GM12878 (cell line): ENCODE data around the gene DUSP12. TPM values are rescaled to one million over a fixed set of nuclear protein-coding genes. Genes with fewer than 3 reads are reported as not detected.

Experiments used
- ATF2 ChIP-seq: IDR thresholded peaks from 2 replicates; pipeline ENCODE4 v1.6.1; 2012; ENCODE audit warnings: low read length, inconsistent platforms
- BCL3 ChIP-seq: IDR thresholded peaks from 2 replicates; pipeline ENCODE4 v1.6.1; 2011; ENCODE audit warnings: borderline replicate concordance, low read depth, mild to moderate bottlenecking, moderate library complexity, low read length; ENCODE audit not compliant: insufficient read depth, poor library complexity, severe bottlenecking
- BHLHE40 ChIP-seq, 2 experiments: fragments of 450-650 bp in 1 of 2; IDR thresholded peaks; 2 replicates each; pipeline ENCODE4 v1.6.1; 2011 to 2017; ENCODE audit warnings: low read depth in 2 of 2, borderline replicate concordance in 1 of 2, improper control_type of control experiment in 1 of 2, low read length in 1 of 2, mild to moderate bottlenecking in 1 of 2
- CREM ChIP-seq: IDR thresholded peaks from 2 replicates; pipeline ENCODE4 v1.6.1; 2014; ENCODE audit warnings: antibody characterized with exemption, low read depth
- ETV6 ChIP-seq, 2 experiments: fragments of 450-650 bp in 1 of 2; IDR thresholded peaks in 1 of 2; conservative IDR thresholded peaks in 1 of 2; 2 replicates each; pipeline ENCODE4 v1.6.1; 2014; ENCODE audit warnings: antibody characterized with exemption in 1 of 2, borderline replicate concordance in 1 of 2, low read depth in 1 of 2, mild to moderate bottlenecking in 1 of 2, moderate library complexity in 1 of 2
- FOXM1 ChIP-seq: IDR thresholded peaks from 2 replicates; pipeline ENCODE4 v1.6.1; 2012; ENCODE audit warnings: low read depth, mild to moderate bottlenecking, inconsistent platforms, low read length, moderate library complexity
- HSF1 ChIP-seq: fragments of 150-350 bp; IDR thresholded peaks from 2 replicates; pipeline ENCODE4 v1.6.1; 2014; ENCODE audit warnings: mild to moderate bottlenecking, low read depth, low read length
- IKZF1 ChIP-seq: fragments of 450-650 bp; conservative IDR thresholded peaks from 2 replicates; pipeline ENCODE4 v1.6.1; 2017; ENCODE audit warnings: antibody characterized with exemption, mild to moderate bottlenecking
- IRF4 ChIP-seq: IDR thresholded peaks from 2 replicates; pipeline ENCODE4 v1.6.1; 2011; ENCODE audit warnings: low read depth, low read length
- JUNB ChIP-seq: IDR thresholded peaks from 2 replicates; pipeline ENCODE4 v1.6.1; 2016; ENCODE audit warnings: antibody characterized with exemption, mild to moderate bottlenecking
- LARP7 ChIP-seq: fragments of 450-650 bp; IDR thresholded peaks from 2 replicates; pipeline ENCODE4 v1.6.1; 2017; ENCODE audit warnings: mild to moderate bottlenecking
- MEF2B ChIP-seq: fragments of 450-650 bp; IDR thresholded peaks from 2 replicates; pipeline ENCODE4 v1.6.1; 2018; ENCODE audit warnings: mild to moderate bottlenecking, moderate library complexity; ENCODE audit not compliant: partially characterized antibody, poor library complexity, severe bottlenecking
- MTA3 ChIP-seq: IDR thresholded peaks from 2 replicates; pipeline ENCODE4 v1.6.1; 2012; ENCODE audit warnings: low read length, inconsistent platforms, borderline replicate concordance
- NFXL1 ChIP-seq: fragments of 450-650 bp; IDR thresholded peaks from 2 replicates; pipeline ENCODE4 v1.6.1; 2017; ENCODE audit warnings: antibody characterized with exemption, mild to moderate bottlenecking, borderline replicate concordance
- NKRF ChIP-seq: fragments of 450-650 bp; conservative IDR thresholded peaks from 2 replicates; pipeline ENCODE4 v1.6.1; 2017; ENCODE audit warnings: mild to moderate bottlenecking, moderate library complexity
- PAX8 ChIP-seq: fragments of 450-650 bp; IDR thresholded peaks from 2 replicates; pipeline ENCODE4 v1.6.1; 2017; ENCODE audit warnings: mild to moderate bottlenecking, moderate library complexity
- SMARCA5 ChIP-seq: fragments of 450-650 bp; IDR thresholded peaks from 2 replicates; pipeline ENCODE4 v1.6.1; 2017; ENCODE audit warnings: mild to moderate bottlenecking
- ZBTB40 ChIP-seq: fragments of 450-650 bp; IDR thresholded peaks from 2 replicates; pipeline ENCODE4 v1.6.1; 2016; ENCODE audit warnings: mild to moderate bottlenecking, moderate library complexity, borderline replicate concordance
- polyA plus RNA-seq, 11 experiments: library from polyadenylated mRNA; depleted of rRNA in 4 of 11; unstranded in 6 of 11; stranded (reverse) in 5 of 11; fragments of >200 nt; fragmentation: Nextera tagmentation in 4 of 11; fragmentation: Illumina TruSeq in 1 of 11; extraction: Ambion mirVana in 4 of 11; extraction: Trizol in 1 of 11; gene quantifications; 1 replicate in 1 of 11; 2 replicates in 10 of 11; pipeline versions ENCODE4 v1.2.1 to v1.2.3, GENCODE V29; 2011 to 2016; ENCODE audit warnings: inconsistent platforms in 2 of 11, missing spikeins in 2 of 11, low read depth in 1 of 11
- total RNA-seq, 4 experiments: library from RNA; depleted of rRNA in 3 of 4; stranded (reverse); fragments of >200 nt in 3 of 4; fragmentation: Illumina TruSeq in 1 of 4; extraction: Trizol in 1 of 4; gene quantifications; 2 replicates each; pipeline versions ENCODE4 v1.2.1 to v1.2.3, GENCODE V29; 2013 to 2021

DUSP12 gene
- total and polyA plus RNA-seq, 10 of the 15 experiments (the other 5 are each of a cell fraction or from before 2014, with no cell fraction given), result 7.0 to 51.5 (median 35.4) TPM

- TF ChIP-seq FOXM1, result peak; percentile 63; the same call in 1 of the 2 replicates
- TF ChIP-seq NKRF, result peak; percentile 58; the same call in 1 of the 2 replicates
- TF ChIP-seq IRF4, result peak; percentile 74; the same call in 1 of the 2 replicates
- no peak for TF ChIP-seq LARP7
- TF ChIP-seq SMARCA5, result 0 out of 2 replicates have a peak, but pooled peaks have one; percentile 47
- TF ChIP-seq PAX8, result no peak
- peak; percentile 85 to 91 for TF ChIP-seq BHLHE40 (IDR thresholded peaks at IDR 0.05; ENCODE audit: borderline replicate concordance in 1 of 2, low read depth in 2 of 2, low read length in 1 of 2)
- peak; percentile 19 for TF ChIP-seq BCL3
- TF ChIP-seq IKZF1, result peak; percentile 92
- peak; percentile 86 for TF ChIP-seq HSF1
- peak; percentile 34; the same call in 1 of the 2 replicates for TF ChIP-seq MTA3
- peak; percentile 58; the same call in 1 of the 2 replicates for TF ChIP-seq ATF2
- TF ChIP-seq ZBTB40, result no peak
- no peak for TF ChIP-seq NFXL1
- TF ChIP-seq CREM, result peak; percentile 59; the same call in 1 of the 2 replicates
- TF ChIP-seq JUNB, result peak; percentile 23
- TF ChIP-seq MEF2B, result peak; percentile 71
- peak in 1 of 2 experiments; percentile 80; a peak in 2 of 4 replicates for TF ChIP-seq ETV6 (conservative IDR thresholded peaks at IDR 0.05 in 1 of 2, IDR thresholded peaks at IDR 0.05 in 1 of 2; ENCODE audit: borderline replicate concordance in 1 of 2, low read depth in 1 of 2)
These were observed 30.8 kb upstream of the DUSP12 start (continued) for GRCh38 chr1:161718559-161719324.
